GM21825 (cell line): ENCODE data around the gene IRAK3.

Source experiments
- ATAC-seq: cut with Tn5 transposase; IDR thresholded peaks from one replicate; pipeline ENCODE4 v1.9.1; 2021; ENCODE audit warnings: mild to moderate bottlenecking, moderate library complexity; ENCODE audit not compliant: unreplicated experiment

The IRAK3 gene

GRCh38 chr12:66302827-66303169 is 113.8 kb downstream of the IRAK3 start:
- ATAC-seq: no peak

DNA sequence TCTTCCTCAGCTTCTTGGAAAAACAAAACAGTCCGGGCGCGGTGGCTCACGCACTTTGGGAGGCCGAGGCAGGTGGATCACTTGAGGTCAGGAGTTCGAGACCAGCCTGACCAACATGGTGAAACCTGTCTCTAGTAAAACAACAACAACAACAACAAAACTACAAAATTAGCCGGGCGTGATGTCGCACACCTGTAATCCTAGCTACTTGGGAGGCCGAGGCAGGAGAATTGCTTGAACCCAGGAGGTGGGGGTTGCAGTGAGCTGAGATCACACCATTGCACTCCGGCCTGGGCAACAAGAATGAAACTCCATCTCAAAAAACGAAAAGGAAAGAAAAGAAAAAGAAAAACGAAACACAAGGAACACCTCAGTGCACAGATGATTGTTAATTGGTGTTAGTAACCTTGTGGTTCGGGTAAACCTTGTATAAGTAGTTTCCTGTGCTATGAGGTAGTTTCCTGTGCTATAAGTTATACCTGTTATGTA is 114.3 kb downstream of the IRAK3 start:
- ATAC-seq: peak; percentile 37
